NCI-H1930 (cell line): ENCODE data around the gene RNF152.

Source experiments
- DNase-seq, 2 experiments: peaks; one replicate each; lab custom pipeline; 2025; lab: John Stamatoyannopoulos, UW

Gene RNF152

DNA sequence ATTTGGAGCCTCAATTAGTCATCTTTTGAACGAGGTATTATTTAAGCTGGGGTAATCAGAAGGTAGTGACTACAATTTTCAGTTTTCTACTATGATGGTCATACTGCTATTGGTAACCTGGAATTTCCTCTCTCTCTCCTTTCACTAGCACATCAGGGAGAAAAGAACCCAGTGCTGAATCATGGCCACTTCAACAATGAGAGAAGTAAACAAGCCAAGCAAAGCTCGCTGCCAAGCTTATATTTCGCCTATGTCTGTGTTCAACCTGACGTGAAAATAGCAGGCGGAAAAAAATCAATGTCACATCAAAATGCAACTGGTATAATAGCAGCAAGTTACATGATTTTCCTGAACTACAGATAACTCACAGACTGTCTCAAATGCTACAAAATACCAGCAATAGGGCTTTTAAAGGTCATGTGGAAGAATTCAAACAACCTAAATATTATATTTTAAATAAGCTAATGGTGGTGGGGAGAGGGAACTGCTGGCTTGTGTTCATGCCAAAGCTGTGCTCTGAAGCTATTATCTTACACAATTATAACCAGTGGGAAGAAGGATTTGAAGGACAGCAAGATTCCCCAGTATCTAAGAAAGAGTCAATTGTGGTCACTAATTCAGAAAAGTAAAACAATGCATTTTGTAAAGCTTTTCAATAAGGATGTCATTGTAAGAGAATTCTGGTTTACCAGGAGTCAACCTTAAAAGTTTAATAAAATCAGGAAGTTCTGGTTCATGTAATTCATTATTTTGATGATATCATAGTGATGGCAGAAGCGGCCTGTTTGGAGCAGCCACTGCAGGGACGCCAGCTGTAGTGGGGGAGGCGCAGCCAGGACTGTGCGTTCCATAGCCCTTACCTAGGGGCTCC lies 38.0 kb downstream of the RNF152 start:
- DNase-seq = no peak

DNA sequence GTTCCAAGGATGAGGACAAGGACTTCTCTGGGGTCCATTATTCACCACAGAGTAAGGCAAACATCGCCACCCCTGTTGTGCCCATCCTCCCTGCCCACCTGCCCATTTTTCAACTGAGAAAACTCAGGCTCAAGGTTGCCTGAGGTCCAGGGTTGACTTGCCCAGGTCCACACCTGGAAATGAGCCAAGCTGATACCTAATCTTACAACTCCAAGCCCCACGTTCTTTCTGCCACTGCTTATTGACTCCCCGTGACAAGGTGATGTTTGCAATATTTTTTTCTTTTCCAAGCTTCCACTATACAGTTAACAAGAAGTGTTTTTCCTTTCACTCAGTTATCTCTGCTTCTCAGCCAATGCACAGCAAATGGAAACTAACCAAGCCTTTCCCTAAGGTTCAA lies 39.0 kb downstream of the RNF152 start:
- no peak for DNase-seq

DNA sequence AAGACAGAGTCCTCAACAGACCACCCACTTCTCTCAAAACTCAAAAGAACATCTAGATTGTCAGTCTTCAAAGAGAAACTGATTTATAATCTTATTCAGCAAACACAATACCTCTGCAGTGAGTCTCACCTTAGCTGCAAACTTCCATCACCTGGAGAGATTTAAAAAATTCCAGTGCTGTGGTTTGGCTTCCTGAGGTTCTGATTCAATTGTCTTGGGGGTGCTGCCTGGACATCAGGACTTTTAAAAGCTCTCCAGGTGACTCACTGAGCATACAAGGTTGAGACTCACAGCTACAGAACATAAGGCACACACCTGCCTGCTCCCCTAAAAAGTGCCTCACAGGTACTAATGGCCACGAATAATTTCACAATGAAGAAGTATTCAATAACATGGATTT lies 40.3 kb downstream of the RNF152 start:
- no peak for DNase-seq

DNA sequence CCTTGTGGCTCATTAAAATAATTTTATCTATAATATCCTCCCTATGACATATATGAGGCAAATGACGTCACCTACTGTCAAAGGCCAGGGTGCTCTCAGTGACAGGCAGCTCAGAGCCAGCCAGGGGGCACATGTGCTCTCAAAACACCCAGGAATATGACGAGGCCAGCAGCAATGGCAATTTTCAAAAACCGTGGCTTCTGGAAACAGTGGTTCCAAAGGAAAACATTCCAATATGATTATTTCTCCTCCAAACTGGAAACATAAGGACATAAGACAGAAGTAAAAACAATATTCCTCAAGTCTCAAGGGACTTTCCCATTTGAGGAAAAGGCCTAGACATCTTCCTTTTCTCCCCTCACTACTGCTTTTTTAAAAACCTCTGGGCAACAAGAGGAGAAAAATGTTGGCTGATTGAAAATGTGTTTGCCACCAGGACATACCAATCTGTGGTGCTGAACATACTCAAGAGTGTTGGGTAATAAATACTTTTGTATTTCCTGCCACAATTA lies 40.8 kb downstream of the RNF152 start:
- DNase-seq = no peak

DNA sequence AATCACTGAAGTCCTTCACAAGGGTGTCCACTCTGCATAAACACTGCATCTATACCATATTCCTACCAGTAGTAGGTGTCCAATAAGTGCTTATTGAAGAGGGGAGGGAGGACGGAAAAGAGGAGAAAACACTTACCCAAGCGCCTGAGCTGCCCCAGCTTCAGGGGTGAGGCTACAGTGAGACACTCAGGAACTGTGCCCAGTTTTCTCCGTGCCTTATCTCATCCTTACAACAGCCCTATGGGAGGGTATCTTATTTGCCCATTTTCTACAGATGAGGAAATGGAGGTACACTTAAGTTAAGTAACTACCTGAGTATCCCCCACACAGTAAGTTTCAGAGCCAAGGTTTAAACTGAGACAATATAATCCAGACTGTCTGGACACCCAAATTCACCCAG lies 41.5 kb downstream of the RNF152 start:
- no peak for DNase-seq

DNA sequence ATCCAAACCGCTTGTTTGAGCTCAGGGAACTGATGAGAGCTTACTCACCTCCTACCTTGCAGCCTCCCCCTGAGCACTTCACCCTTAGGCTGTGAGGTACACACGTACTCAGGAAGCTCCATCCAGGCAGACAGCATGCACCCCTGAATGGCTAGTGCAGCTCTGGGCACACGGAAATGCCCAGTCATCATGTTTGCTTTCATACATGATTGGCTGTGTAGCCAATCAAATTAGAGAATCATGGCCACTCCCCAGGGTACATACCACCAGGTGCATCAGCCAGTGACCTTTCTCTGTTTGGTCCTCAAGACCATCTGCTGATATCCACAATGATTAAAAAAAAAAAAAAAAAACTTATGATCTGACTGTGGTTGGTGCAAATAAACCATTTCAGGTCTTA lies 42.1 kb downstream of the RNF152 start:
- no peak for DNase-seq

DNA sequence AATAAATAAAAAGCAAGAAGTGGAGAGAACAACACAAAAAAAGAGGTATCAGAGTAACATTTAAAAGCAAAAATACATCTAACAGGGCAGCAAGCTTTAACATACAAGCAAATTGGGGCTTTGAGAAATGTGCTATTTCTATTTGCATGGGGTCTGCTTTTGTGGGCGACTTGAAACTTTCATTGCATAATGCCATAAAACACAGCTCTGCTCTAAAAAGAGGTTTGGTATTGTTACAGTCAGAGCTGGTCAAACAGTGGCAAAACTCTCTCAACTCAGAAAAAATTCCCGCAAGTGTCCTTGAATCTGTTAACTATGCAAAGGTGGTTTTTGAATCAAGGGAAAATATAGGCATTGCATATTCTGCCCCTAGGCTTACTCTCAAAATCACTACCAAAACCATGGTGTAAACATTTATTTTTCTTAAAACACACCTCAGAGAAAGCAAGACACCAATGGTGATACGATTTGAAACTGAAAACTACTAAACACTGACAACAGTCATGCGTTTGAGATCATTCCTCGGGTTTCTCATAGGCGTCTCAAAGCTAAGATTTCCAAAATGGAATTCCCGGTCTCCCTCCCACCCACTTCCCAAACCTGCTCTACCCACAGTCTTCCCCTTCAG lies 45.5 kb downstream of the RNF152 start:
- no peak for DNase-seq

DNA sequence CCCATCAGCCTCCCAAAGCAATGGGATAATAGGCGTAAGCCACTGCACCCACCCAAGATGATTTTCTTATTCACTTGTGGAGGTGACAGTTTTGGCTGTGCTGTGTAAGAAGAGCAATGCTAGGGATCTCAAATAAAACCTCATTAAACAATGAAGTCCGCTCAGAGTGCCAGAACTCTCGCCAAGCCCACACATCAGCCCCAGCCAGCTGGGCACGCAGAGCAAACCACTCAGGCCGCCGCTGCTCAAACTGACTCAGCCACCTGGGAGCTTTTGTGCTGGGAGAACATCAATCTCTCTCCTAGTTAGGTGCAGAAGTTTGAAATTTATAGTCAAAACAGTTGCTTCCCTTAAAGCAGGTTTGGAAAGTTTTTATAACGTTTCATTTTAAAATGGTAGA lies 47.6 kb downstream of the RNF152 start:
- no peak for DNase-seq

DNA sequence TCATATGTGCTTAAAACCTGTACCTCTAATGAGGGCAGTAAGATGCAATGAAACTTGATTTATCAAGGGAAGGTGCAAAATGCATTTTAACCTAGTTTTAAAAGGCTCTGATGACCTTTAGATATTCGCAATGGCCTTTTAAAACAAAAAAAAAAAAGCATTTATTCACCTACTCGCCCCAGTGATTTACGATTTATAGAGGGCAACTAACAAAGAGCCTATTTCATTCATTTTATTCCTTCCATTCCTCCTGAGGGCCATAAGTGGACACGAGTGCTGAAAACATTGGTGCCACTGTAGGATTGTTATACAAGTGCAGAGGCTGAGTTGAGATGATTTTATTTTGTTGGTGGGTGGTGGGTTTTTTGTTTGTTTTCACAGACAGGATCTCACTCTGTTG lies 48.1 kb downstream of the RNF152 start:
- DNase-seq = no peak

DNA sequence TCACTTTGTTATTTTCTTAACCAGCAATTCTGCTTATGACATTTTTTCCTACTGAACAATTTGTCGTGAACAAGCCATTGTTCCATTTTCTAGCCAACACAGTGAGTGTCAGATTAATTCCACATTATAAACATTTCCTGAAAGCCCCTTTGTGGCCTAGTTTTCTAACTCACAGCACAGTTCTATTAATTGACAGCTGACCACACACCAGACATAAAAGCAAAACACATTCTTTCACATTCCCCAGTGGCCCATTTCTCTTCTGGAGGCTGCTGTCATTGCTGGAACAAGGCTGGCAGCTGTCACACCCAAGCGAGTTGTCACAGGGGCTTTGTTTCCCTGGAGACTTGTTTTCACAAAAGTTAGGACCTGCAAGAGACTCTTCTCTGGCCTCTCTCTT lies 50.7 kb downstream of the RNF152 start:
- DNase-seq = peak; percentile 69 to 81

DNA sequence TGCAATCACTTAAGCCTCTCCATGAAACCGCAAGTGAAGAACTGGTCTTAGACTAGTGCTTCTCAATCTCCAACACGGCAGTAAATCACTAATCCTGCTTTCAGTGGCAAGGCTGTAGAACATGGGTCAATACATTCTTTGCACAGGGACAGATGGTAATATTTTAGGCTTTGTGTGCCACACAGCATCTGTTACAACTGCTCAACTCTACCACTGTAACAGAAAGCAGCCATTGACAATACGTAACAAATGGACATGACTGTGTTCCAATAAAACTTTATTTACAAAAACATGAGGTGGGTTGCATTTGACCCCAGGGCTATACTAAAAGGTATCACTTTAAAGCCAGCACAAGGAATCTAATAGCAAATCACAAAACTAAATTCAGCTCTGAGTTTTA lies 51.1 kb downstream of the RNF152 start:
- DNase-seq = no peak

DNA sequence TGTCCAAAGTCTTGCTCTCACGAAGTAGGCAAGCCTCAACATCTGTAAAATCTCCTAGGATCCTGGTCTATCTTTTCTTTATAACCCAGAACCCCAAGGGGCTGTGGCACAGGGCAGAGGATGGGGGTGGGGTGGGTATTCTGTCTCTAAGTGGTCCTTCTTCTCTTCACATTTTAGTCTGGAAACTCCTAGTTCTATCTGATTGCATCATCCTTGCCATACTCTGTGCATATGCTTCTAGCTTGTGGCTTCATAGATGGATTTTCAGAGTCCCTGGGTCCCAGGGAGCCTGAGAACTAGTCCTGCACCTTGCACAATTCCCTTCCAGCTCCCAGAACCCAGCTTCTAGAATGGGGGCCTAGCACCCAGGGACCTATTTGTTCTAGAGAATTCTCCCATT lies 52.5 kb downstream of the RNF152 start:
- DNase-seq = no peak

DNA sequence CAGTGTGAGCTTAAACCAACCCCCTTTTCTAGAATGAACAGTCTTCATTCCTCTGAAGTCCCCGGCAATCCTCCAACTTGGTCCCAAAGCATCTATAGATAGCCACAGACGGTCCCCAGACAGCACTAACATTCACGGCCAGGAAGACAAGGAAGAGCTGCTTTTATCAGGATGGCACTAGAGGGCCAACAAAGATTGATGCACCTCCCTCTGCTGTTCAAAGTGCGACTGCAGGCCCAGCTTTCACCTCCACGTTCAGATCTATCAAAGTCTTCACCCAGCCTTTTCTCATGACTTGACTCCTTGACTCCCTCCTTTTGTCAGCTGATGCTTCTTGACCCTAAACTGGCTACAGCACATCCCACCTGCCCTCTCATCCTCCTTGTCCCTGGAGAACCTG lies 54.3 kb downstream of the RNF152 start:
- DNase-seq = no peak

DNA sequence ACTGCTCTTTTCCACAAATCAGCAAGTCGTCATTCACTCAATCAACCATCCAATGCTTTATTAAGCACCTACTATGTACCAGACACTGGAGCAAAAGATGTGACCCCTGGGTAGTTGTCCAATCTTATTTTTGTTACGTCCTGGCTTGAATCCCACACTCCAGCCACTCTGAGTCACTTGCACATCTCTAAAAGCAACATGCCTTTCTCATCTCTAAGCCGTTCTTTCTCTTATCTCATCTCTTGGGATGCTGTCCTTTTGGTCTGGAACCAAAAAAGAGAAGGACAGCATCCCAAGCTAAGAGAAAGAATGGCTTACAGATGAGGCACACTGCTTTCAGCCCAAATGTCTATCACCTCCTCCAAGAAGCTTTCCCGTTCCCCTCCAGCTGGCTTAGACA lies 58.8 kb downstream of the RNF152 start:
- no peak for DNase-seq

DNA sequence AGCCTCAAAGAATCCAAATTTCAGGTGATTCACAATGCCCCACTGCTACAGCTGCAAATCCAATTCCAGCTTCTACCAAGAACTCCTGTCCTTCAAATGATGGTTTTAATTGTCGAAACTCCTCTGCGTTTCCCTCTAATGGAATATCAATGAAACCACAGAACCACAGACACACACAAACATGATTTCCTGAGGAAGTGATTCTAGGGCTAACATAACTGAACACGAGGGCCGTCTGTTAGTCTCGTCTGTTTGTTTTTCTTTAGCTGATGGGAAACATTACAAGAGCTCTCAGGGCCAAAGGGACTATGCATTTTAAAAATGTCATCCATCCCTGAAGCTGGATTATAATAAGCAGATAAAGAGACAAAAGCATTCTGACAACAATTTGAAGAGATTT lies 59.4 kb downstream of the RNF152 start:
- DNase-seq = no peak

DNA sequence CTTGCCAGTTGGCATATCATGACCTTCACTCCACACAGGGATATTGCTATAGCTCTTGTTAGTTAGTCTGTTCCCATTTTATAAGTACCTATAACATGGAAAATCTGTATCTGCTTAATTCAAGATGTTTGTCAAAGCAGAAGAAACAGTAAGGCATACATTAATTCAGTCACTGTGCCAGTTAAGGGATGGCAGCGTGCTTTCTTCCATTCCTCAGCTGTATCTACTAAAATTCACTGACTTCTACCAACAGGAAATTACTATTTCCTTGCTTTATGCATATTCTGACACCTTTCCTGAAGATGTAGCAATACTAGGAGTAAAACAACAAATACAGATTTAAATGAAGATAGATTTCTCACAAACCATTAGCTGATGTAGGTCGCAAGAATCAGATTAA lies 59.9 kb downstream of the RNF152 start:
- no peak for DNase-seq

DNA sequence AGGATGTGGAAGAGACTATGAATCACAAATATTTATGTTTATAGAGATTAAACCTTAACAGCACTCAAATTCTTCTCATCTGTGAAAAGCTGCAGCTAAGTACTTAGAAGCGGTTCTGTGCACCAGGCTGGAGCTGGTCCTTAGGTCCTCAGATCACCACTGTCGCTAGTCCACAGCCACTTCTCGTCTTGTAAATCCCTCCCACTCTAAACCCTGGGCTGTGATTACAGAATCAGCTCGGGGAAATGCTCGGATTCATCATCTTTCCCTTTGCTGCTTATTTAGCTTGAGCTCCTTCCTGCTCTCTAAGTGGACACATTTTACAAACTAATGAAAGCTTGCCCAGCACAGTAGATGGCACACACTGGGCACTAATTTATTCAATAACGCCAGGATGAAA lies 61.7 kb downstream of the RNF152 start:
- DNase-seq = no peak

DNA sequence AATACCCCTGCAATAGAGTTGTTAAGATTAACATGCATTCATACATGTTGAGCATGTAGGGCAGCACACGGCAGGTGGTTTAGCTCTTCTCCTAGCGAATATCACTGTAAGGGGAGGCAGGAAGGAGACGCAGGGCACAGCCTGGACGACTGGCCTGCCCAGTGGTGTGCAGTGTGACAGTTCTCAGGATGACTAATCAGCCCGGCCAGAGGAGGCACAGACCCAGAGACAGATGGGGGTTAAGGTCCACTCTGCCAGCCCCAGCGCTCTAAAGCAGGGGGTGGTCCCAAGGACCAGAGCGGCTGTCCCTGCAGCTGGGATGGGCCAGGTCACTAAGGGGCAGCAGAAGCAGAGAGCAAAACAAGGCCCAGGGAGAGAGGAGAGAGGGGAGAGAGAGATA lies 63.7 kb downstream of the RNF152 start:
- no peak for DNase-seq

DNA sequence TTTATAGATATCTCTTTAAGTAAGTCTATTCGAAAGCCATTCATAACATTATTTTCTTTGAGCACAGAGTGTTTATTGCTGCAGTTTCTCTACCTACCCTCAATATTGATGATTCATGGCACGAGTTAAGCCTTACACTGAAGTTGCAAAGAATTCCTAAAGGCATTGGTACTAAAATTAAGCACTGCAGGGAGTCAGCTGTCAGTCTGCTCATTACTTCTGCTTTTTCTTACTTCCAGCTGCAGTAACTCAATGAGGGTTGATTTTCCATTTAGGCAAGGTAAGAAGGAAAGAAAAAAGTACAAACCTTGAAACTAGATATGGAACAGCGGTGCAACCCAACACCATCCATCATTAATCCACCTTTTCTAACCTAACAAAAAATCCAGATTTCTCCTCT lies 65.2 kb downstream of the RNF152 start:
- DNase-seq = no peak

DNA sequence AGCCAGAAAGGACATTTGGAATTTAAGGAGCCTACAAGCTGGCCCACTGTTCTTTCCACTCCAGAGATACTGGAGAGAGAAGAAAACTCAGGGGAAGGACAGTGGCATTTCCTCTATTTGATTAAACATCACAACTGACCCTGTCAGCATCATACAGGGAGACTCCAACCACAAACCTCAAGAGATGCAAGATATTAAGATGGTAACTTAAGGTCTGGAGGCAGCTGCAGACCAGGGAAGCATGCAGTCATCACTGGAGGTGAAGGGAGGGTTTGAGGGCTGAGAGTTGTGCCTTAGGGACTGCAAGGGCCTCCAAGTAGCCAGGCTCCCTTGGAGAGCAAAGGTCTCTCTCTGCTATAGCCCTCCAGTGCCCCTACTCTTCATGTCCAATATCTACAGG lies 67.4 kb downstream of the RNF152 start:
- no peak for DNase-seq

DNA sequence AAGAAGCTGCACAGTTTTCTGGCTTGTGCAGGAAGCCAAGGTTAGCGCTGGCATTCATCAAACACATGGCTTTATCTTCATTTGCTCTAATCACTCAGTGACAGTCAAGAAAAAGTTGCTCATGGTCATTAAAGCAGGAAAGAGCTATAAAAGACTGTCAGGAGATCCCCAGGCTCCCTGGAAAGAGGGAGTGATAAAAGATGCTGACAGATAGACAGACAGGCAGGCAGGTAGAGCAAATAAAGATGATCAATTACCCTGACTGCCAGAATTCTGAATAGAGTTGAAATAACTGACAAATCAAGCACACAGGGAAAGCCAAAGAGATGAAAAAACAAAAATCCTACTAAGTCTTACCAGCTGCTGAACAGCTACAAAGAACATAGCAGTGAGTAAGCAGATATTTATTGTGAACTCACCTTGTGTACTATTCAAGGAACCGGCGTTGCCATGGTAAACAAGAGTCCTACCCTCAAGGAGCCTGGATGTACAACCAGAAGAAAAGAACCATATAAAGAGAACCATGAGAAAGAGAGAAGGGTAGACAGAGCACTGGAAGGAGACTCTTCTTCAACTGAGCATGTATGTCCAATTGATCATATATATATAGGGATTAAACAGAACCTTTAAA lies 68.0 kb downstream of the RNF152 start:
- no peak for DNase-seq

DNA sequence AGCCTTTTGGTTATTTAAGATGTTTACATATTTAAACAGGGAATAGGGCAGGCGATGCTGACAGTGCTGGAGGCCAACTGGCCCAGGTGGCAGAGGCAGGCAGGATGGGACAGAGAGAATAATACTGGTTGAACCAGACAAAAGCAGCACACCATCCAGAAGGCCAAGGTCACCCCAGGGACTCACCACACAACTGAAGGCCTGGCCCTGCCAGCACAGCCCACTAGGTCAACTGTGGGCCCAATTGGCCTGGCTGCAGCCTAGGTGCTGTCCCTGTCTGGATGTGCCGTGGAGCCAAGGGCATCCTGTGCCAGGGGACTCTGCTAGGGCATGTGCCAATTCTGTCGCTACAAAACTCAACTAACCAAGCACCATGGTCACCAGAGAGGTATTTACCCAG lies 69.2 kb downstream of the RNF152 start:
- DNase-seq = no peak

DNA sequence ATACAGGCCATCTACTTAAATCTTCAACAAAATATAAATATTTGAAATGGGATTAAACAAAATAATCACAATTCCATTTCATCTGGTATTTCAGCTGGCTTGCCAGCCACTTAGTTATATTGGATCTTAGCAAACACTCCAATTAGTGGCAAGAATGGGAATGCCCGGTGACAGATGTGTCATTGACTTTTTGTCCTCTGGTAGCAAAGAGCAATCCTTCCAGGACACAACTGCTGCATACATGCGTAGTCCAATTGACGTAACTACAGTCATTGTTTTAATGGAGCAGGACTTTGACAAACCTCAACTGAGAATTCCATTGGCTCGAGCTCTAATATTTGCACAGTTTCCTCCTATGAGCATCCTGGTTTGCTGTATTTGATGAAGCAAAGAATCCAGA lies 69.9 kb downstream of the RNF152 start:
- DNase-seq = no peak
